GM12878 (cell line): ENCODE data around the gene SPATA46. TPM values are rescaled to one million over a fixed set of nuclear protein-coding genes. Genes with fewer than 3 reads are reported as not detected.

Experiments used
- ATAC-seq: fragments of 200-7000 bp; cut with Tn5 transposase; 3 replicates; pipeline ENCODE4 v1.9.1; 2020; ENCODE audit warnings: mild to moderate bottlenecking, moderate library complexity
- BruUV-seq: library from RNA; stranded (reverse); fragments of 400-500 nt; replicated peaks from 2 replicates; lab custom pipeline; 2021; lab: Mats Ljungman, UMichigan
- CTCF ChIA-PET: fragments of 300-600 bp; sonication (Branson Sonifier 250); formaldehyde crosslinking; extraction: SDS; loops from one replicate; lab custom pipeline; 2021; ENCODE audit warnings: inconsistent platforms; lab: Yijun Ruan, JAX
- POLR2A ChIA-PET: fragments of 350-600 bp; formaldehyde crosslinking; extraction: SDS; loops from one replicate; lab custom pipeline; 2021; ENCODE audit warnings: inconsistent platforms; lab: Charles Lee
- RAD21 ChIA-PET: fragments of 300-600 bp; sonication (Branson Sonifier 250); formaldehyde crosslinking; loops from one replicate; lab custom pipeline; 2023; ENCODE audit warnings: antibody characterized with exemption; ENCODE audit not compliant: unreplicated experiment; lab: Charles Lee
- SMC1A ChIA-PET: fragments of 300-600 bp; sonication (Branson Sonifier 250); formaldehyde crosslinking; loops from one replicate; lab custom pipeline; 2023; ENCODE audit not compliant: unreplicated experiment, uncharacterized antibody; lab: Charles Lee
- DNase-seq: peaks from one replicate; pipeline ENCODE4 v3.0.0-alpha.2; 2011; ENCODE audit warnings: low read depth, low spot score
- FAIRE-seq: peaks from 3 replicates; lab custom pipeline; 2011; peaks lifted over from hg19 to GRCh38; lab: Jason Lieb, UNC
- H2AFZ ChIP-seq: 2 replicates; pipeline ENCODE4 v1.6.0; 2011; ENCODE audit warnings: low read depth, low read length, control low read depth; ENCODE audit not compliant: control insufficient read depth
- H3K27ac ChIP-seq: 2 replicates; pipeline ENCODE4 v1.5.1; 2011; ENCODE audit warnings: control low read depth; ENCODE audit not compliant: control insufficient read depth, insufficient read depth
- H3K27me3 ChIP-seq, 2 experiments: replicated peaks in 1 of 2; 2 replicates each; pipeline versions ENCODE4 v1.6.0 to v1.6.1; 2011; ENCODE audit warnings: low read length in 1 of 2; ENCODE audit not compliant: control insufficient read depth in 2 of 2, insufficient read depth in 2 of 2
- H3K36me3 ChIP-seq, 2 experiments: 2 replicates each; pipeline ENCODE4 v1.5.1; 2011; ENCODE audit warnings: low read length in 1 of 2; ENCODE audit not compliant: control insufficient read depth in 2 of 2, insufficient read depth in 2 of 2
- H3K4me1 ChIP-seq: 2 replicates; pipeline ENCODE4 v1.6.1; 2011; ENCODE audit warnings: mild to moderate bottlenecking, low read length, moderate library complexity, mixed read lengths; ENCODE audit not compliant: control insufficient read depth, insufficient read depth
- H3K4me2 ChIP-seq: 2 replicates; pipeline ENCODE4 v1.6.0; 2011; ENCODE audit warnings: control low read depth; ENCODE audit not compliant: control insufficient read depth, insufficient read depth
- H3K4me3 ChIP-seq: fragments of 200-600 bp; sonication (generic); 2 replicates; pipeline ENCODE4 v1.5.1; 2016
- H3K79me2 ChIP-seq: 2 replicates; pipeline ENCODE4 v1.6.0; 2011; ENCODE audit warnings: low read length; ENCODE audit not compliant: control insufficient read depth, insufficient read depth
- H3K9ac ChIP-seq: 2 replicates; pipeline ENCODE4 v1.8.0; 2011; ENCODE audit warnings: low read length, control low read depth, mixed read lengths; ENCODE audit not compliant: control insufficient read depth, insufficient read depth
- H3K9me3 ChIP-seq: replicated peaks from 3 replicates; pipeline ENCODE4 v1.5.1; 2011; ENCODE audit warnings: mild to moderate bottlenecking, low read length; ENCODE audit not compliant: control insufficient read depth, insufficient read depth
- H4K20me1 ChIP-seq: 2 replicates; pipeline ENCODE4 v1.6.0; 2011; ENCODE audit not compliant: control insufficient read depth, insufficient read depth
- CHD4 ChIP-seq: fragments of 200-600 bp; sonication (generic); IDR thresholded peaks from 2 replicates; pipeline ENCODE4 v1.6.1; 2016; ENCODE audit warnings: mild to moderate bottlenecking
- KDM1A ChIP-seq: fragments of 200-600 bp; sonication (generic); IDR thresholded peaks from 2 replicates; pipeline ENCODE4 v1.6.1; 2016; ENCODE audit warnings: borderline replicate concordance
- NFYA ChIP-seq: IDR thresholded peaks from 2 replicates; pipeline ENCODE4 v1.6.1; 2011; ENCODE audit warnings: low read depth, mild to moderate bottlenecking, low read length, improper control_type of control experiment, borderline replicate concordance
- POU2F2 ChIP-seq: IDR thresholded peaks from 3 replicates; pipeline ENCODE4 v1.6.1; 2011; ENCODE audit warnings: low read depth, mild to moderate bottlenecking, low read length, borderline replicate concordance
- RCOR1 ChIP-seq: conservative IDR thresholded peaks from 2 replicates; pipeline ENCODE4 v1.6.1; 2012; ENCODE audit warnings: low read depth, low read length, improper control_type of control experiment
- RELA ChIP-seq: fragments of 450-650 bp; IDR thresholded peaks from 2 replicates; pipeline ENCODE4 v1.8.0; 2014; ENCODE audit warnings: borderline replicate concordance; ENCODE audit not compliant: partially characterized antibody
- SIX5 ChIP-seq: IDR thresholded peaks from 2 replicates; pipeline ENCODE4 v1.6.1; 2011; ENCODE audit warnings: mild to moderate bottlenecking, low read depth, low read length, moderate library complexity; ENCODE audit not compliant: severe bottlenecking
- SMARCA5 ChIP-seq: fragments of 450-650 bp; IDR thresholded peaks from 2 replicates; pipeline ENCODE4 v1.6.1; 2017; ENCODE audit warnings: mild to moderate bottlenecking
- YY1 ChIP-seq: IDR thresholded peaks from 2 replicates; pipeline ENCODE4 v1.6.1; 2011; ENCODE audit warnings: low read depth, mild to moderate bottlenecking, low read length
- ZBTB11 ChIP-seq: fragments of 450-650 bp; formaldehyde crosslinking; IDR thresholded peaks from 2 replicates; pipeline ENCODE4 v1.5.0; 2022; ENCODE audit warnings: mild to moderate bottlenecking, missing genetic modification characterization
- ZBTB33 ChIP-seq: fragments of 450-650 bp; IDR thresholded peaks from 2 replicates; pipeline ENCODE4 v1.6.1; 2017; ENCODE audit warnings: mild to moderate bottlenecking
- ZNF274 ChIP-seq: IDR thresholded peaks from one replicate; pipeline ENCODE4 v1.8.0; 2011; ENCODE audit not compliant: insufficient read length, insufficient read depth
- WGBS: methylation state at CpG from one replicate; pipeline ENCODE4 v1.1.6; 2016; ENCODE audit warnings: low lambda C conversion rate; ENCODE audit not compliant: insufficient replicate concordance, insufficient coverage; ENCODE audit errors: missing lambda C conversion rate; 5-methylcytosine and 5-hydroxymethylcytosine counted together
- in situ Hi-C: fragments of 300-500 bp; cut with MboI; formaldehyde crosslinking; loops from 9 replicates; pipeline ENCODE4 v1.14.3; 2018; ENCODE audit warnings: mixed read lengths
- intact Hi-C: fragments of 100-400 bp; cut with micrococcal nuclease; formaldehyde crosslinking; loops from one replicate; pipeline ENCODE4 v1.14.2; 2022; ENCODE audit not compliant: unreplicated experiment
- polyA plus RNA-seq, 11 experiments: library from polyadenylated mRNA; depleted of rRNA in 4 of 11; unstranded in 6 of 11; stranded (reverse) in 5 of 11; fragments of >200 nt; fragmentation: Nextera tagmentation in 4 of 11; fragmentation: Illumina TruSeq in 1 of 11; extraction: Ambion mirVana in 4 of 11; extraction: Trizol in 1 of 11; gene quantifications; 1 replicate in 1 of 11; 2 replicates in 10 of 11; pipeline versions ENCODE4 v1.2.1 to v1.2.3, GENCODE V29; 2011 to 2016; ENCODE audit warnings: inconsistent platforms in 2 of 11, missing spikeins in 2 of 11, low read depth in 1 of 11
- total RNA-seq, 4 experiments: library from RNA; depleted of rRNA in 3 of 4; stranded (reverse); fragments of >200 nt in 3 of 4; fragmentation: Illumina TruSeq in 1 of 4; extraction: Trizol in 1 of 4; gene quantifications; 2 replicates each; pipeline versions ENCODE4 v1.2.1 to v1.2.3, GENCODE V29; 2013 to 2021
- TF ChIP-seq, protein P1 (sequence below): IDR thresholded peaks from 2 replicates; pipeline ENCODE4 v1.6.1; 2012; ENCODE audit warnings: low read length, inconsistent platforms

Gene SPATA46
- total and polyA plus RNA-seq, 10 of the 15 experiments (the other 5 are each of a cell fraction or from before 2014, with no cell fraction given), result not detected

- in situ Hi-C loops (no loop called here), intact Hi-C loops (no loop called here)
- no peaks in the 10 kb centered on the region; the same call in 1 of the 2 replicates for H4K20me1 ChIP-seq
- H3K27me3 ChIP-seq, result no peaks in the 10 kb centered on the region
- DNase-seq (no peak), FAIRE-seq (no peak), ATAC-seq (no peak)
- WGBS, result 26% methylated on average over 9 of the region's 9 CpGs
- H3K36me3 ChIP-seq, result no peaks in the 10 kb centered on the region
- CTCF ChIA-PET, result no interaction called here
- no peak overlapping the region for H3K9ac ChIP-seq
- H3K9me3 ChIP-seq, result no peaks in the 10 kb centered on the region
- RAD21 ChIA-PET, result no interaction called here
- no peaks in the 10 kb centered on the region for H3K79me2 ChIP-seq
- H3K4me3 ChIP-seq, result no peak overlapping the region
- POLR2A ChIA-PET, result no interaction called here
- TF ChIP-seq RELA (no peak), YY1 (no peak), SMARCA5 (no peak), CHD4 (no peak), ZNF274 (no peak), ZBTB11 (CRISPR knock-in tag) (no peak), RCOR1 (no peak), NFYA (no peak), ZBTB33 (no peak), SIX5 (no peak), KDM1A (no peak), POU2F2 (no peak)
- TF ChIP-seq, protein P1, sequence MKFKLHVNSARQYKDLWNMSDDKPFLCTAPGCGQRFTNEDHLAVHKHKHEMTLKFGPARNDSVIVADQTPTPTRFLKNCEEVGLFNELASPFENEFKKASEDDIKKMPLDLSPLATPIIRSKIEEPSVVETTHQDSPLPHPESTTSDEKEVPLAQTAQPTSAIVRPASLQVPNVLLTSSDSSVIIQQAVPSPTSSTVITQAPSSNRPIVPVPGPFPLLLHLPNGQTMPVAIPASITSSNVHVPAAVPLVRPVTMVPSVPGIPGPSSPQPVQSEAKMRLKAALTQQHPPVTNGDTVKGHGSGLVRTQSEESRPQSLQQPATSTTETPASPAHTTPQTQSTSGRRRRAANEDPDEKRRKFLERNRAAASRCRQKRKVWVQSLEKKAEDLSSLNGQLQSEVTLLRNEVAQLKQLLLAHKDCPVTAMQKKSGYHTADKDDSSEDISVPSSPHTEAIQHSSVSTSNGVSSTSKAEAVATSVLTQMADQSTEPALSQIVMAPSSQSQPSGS, result no peak
- SMC1A ChIA-PET, result no interaction called here
- H3K4me1 ChIP-seq, result no peaks in the 10 kb centered on the region
- no TSS peak for BruUV-seq
- no peak overlapping the region for H3K27ac ChIP-seq
- H3K4me2 ChIP-seq, result no peak overlapping the region
- H2AFZ ChIP-seq, result no peak overlapping the region
Observed at GRCh38 chr1:162374406-162374805, 2.2 kb downstream of the SPATA46 start.
